H1 (cell line): Measurements from ENCODE around the gene KCNT1. TPM values are rescaled to one million over a fixed set of nuclear protein-coding genes. Genes with fewer than 3 reads are reported as not detected.

ENCODE experiments used
- CTCF ChIA-PET: fragments of 300-600 bp; sonication (Branson Sonifier 250); formaldehyde crosslinking; loops from one replicate; lab custom pipeline; 2021; ENCODE audit not compliant: partially characterized antibody; lab: Charles Lee
- POLR2A ChIA-PET: fragments of 300-600 bp; sonication (Branson Sonifier 250); formaldehyde crosslinking; loops from one replicate; lab custom pipeline; 2021; ENCODE audit warnings: inconsistent platforms; ENCODE audit not compliant: partially characterized antibody; lab: Charles Lee
- DNase-seq, 2 experiments: peaks; one replicate each; pipeline versions ENCODE4 v3.0.0 to v3.0.0-alpha.2; 2010 to 2022; ENCODE audit warnings: low spot score in 2 of 2, low read depth in 1 of 2, mixed read lengths in 1 of 2
- FAIRE-seq: peaks from 2 replicates; lab custom pipeline; 2011; peaks lifted over from hg19 to GRCh38; lab: Jason Lieb, UNC
- H2AFZ ChIP-seq: 2 replicates; pipeline ENCODE4 v1.8.1; 2012; ENCODE audit warnings: low read length, inconsistent platforms
- H2AK5ac ChIP-seq: 2 replicates; pipeline ENCODE4 v1.6.1; 2013; ENCODE audit warnings: low read depth, low read length
- H2BK120ac ChIP-seq: replicated peaks from 2 replicates; pipeline ENCODE3; 2013; ENCODE audit warnings: low read depth, low read length, inconsistent platforms
- H2BK12ac ChIP-seq: 2 replicates; pipeline ENCODE4 v1.6.1; 2013; ENCODE audit warnings: low read depth, low read length
- H2BK15ac ChIP-seq: 2 replicates; pipeline ENCODE4 v1.6.1; 2013; ENCODE audit warnings: low read length
- H2BK20ac ChIP-seq: 2 replicates; pipeline ENCODE4 v1.6.1; 2013; ENCODE audit warnings: low read length
- H2BK5ac ChIP-seq: 2 replicates; pipeline ENCODE4 v1.6.1; 2013; ENCODE audit warnings: low read depth, low read length
- H3K14ac ChIP-seq: 2 replicates; pipeline ENCODE4 v1.6.1; 2013; ENCODE audit warnings: inconsistent platforms; ENCODE audit not compliant: insufficient read length
- H3K18ac ChIP-seq: 2 replicates; pipeline ENCODE4 v1.6.1; 2013; ENCODE audit warnings: low read length; ENCODE audit errors: extremely low read depth
- H3K23ac ChIP-seq: 2 replicates; pipeline ENCODE4 v1.6.1; 2013; ENCODE audit warnings: inconsistent platforms; ENCODE audit not compliant: insufficient read length
- H3K23me2 ChIP-seq: 2 replicates; pipeline ENCODE4 v1.6.1; 2013; ENCODE audit warnings: low read depth, low read length
- H3K27ac ChIP-seq: 2 replicates; pipeline ENCODE4 v1.6.1; 2011; ENCODE audit warnings: low read depth, low read length, inconsistent platforms
- H3K27me3 ChIP-seq, 4 experiments: replicated peaks in 1 of 4; 1 replicate in 1 of 4; 2 replicates in 3 of 4; pipeline versions ENCODE4 v1.6.1 to v1.8.1; 2011 to 2013; ENCODE audit warnings: low read length in 3 of 4, mild to moderate bottlenecking in 3 of 4, inconsistent platforms in 2 of 4, mixed read lengths in 2 of 4, moderate library complexity in 1 of 4; ENCODE audit not compliant: control insufficient read depth in 3 of 4, insufficient read depth in 3 of 4; ENCODE audit errors: extremely low read depth in 1 of 4
- H3K36me3 ChIP-seq, 4 experiments: 2 replicates each; pipeline versions ENCODE4 v1.6.1 to v1.8.1; 2011 to 2013; ENCODE audit warnings: mild to moderate bottlenecking in 4 of 4, low read length in 3 of 4, moderate library complexity in 2 of 4, control low read depth in 1 of 4, inconsistent platforms in 1 of 4; ENCODE audit not compliant: insufficient read depth in 4 of 4, control insufficient read depth in 2 of 4
- H3K4ac ChIP-seq: replicated peaks from 2 replicates; pipeline ENCODE3; 2013; ENCODE audit warnings: low read length, low read depth, mixed read lengths, inconsistent platforms; ENCODE audit not compliant: insufficient read length
- H3K4me1 ChIP-seq, 4 experiments: replicated peaks in 1 of 4; 1 replicate in 1 of 4; 2 replicates in 3 of 4; pipeline versions ENCODE4 v1.6.1 to v1.8.1; 2011 to 2013; ENCODE audit warnings: low read length in 3 of 4, inconsistent platforms in 2 of 4, mixed read lengths in 1 of 4; ENCODE audit not compliant: insufficient read depth in 4 of 4, control insufficient read depth in 3 of 4
- H3K4me2 ChIP-seq, 2 experiments: 2 replicates each; pipeline versions ENCODE4 v1.6.1 to v1.8.1; 2011 to 2013; ENCODE audit warnings: low read depth in 2 of 2, low read length in 2 of 2, control low read depth in 1 of 2, inconsistent platforms in 1 of 2, mild to moderate bottlenecking in 1 of 2; ENCODE audit not compliant: insufficient read depth in 1 of 2
- H3K4me3 ChIP-seq, 4 experiments: fragments of 200-600, 300-600 bp in 1 of 4; sonication (generic), shearing (Covaris generic), sonication (Bioruptor Twin) in 1 of 4; 2 replicates each; pipeline versions ENCODE4 v1.5.1 to v1.8.1; 2011 to 2016; ENCODE audit warnings: low read length in 4 of 4, low read depth in 3 of 4, control low read depth in 2 of 4, inconsistent platforms in 2 of 4, mild to moderate bottlenecking in 2 of 4, mixed read lengths in 1 of 4, moderate library complexity in 1 of 4; ENCODE audit not compliant: insufficient read depth in 2 of 4; ENCODE audit errors: extremely low read depth in 1 of 4
- H3K56ac ChIP-seq: replicated peaks from 2 replicates; pipeline ENCODE3; 2013; ENCODE audit warnings: low read depth, mild to moderate bottlenecking, mixed read lengths, low read length, inconsistent platforms; ENCODE audit not compliant: insufficient read length
- H3K79me1 ChIP-seq: 2 replicates; pipeline ENCODE4 v1.6.1; 2013; ENCODE audit warnings: low read depth, low read length, control low read depth
- H3K79me2 ChIP-seq, 2 experiments: 2 replicates each; pipeline versions ENCODE4 v1.6.1 to v1.8.1; 2012 to 2013; ENCODE audit warnings: low read length in 2 of 2, mild to moderate bottlenecking in 2 of 2, inconsistent platforms in 1 of 2; ENCODE audit not compliant: insufficient read depth in 2 of 2, control insufficient read depth in 1 of 2
- H3K9ac ChIP-seq, 4 experiments: replicated peaks in 1 of 4; 1 replicate in 1 of 4; 2 replicates in 3 of 4; pipeline versions ENCODE4 v1.6.1 to v1.8.1; 2011 to 2013; ENCODE audit warnings: low read depth in 3 of 4, low read length in 3 of 4, control low read depth in 2 of 4, mild to moderate bottlenecking in 2 of 4, moderate library complexity in 2 of 4, inconsistent platforms in 1 of 4; ENCODE audit errors: extremely low read depth in 1 of 4
- H3K9me3 ChIP-seq, 2 experiments: 2 replicates each; pipeline versions ENCODE4 v1.6.1 to v1.8.1; 2012 to 2013; ENCODE audit warnings: mild to moderate bottlenecking in 2 of 2, moderate library complexity in 2 of 2, control low read depth in 1 of 2, inconsistent platforms in 1 of 2, low read depth in 1 of 2, low read length in 1 of 2, mixed read lengths in 1 of 2; ENCODE audit not compliant: insufficient read depth in 2 of 2
- H4K20me1 ChIP-seq, 2 experiments: replicated peaks in 1 of 2; 2 replicates each; pipeline versions ENCODE3 to v1.8.1; 2011 to 2013; ENCODE audit warnings: inconsistent platforms in 2 of 2, low read length in 2 of 2, mild to moderate bottlenecking in 1 of 2; ENCODE audit not compliant: insufficient read depth in 2 of 2, control insufficient read depth in 1 of 2
- H4K5ac ChIP-seq: 2 replicates; pipeline ENCODE4 v1.6.1; 2013; ENCODE audit warnings: low read length, low read depth, mixed read lengths, inconsistent platforms; ENCODE audit not compliant: insufficient read length
- H4K8ac ChIP-seq: 2 replicates; pipeline ENCODE4 v1.8.0; 2013; ENCODE audit warnings: mild to moderate bottlenecking, moderate library complexity, low read length, inconsistent platforms; ENCODE audit not compliant: insufficient read depth; ENCODE audit errors: extremely low read depth
- H4K91ac ChIP-seq: replicated peaks from 2 replicates; pipeline ENCODE3; 2013; ENCODE audit warnings: low read length, mixed read lengths, inconsistent platforms; ENCODE audit not compliant: insufficient read length
- BACH1 ChIP-seq: IDR thresholded peaks from 2 replicates; pipeline ENCODE4 v1.6.1; 2012; ENCODE audit warnings: low read length, improper control_type of control experiment
- EP300 ChIP-seq, 2 experiments: IDR thresholded peaks; 1 replicate in 1 of 2; 2 replicates in 1 of 2; pipeline ENCODE4 v1.6.1; 2011 to 2012; ENCODE audit warnings: low read depth in 2 of 2, low read length in 2 of 2, mild to moderate bottlenecking in 2 of 2, borderline replicate concordance in 1 of 2, inconsistent platforms in 1 of 2, moderate library complexity in 1 of 2
- SIN3A ChIP-seq, 2 experiments: IDR thresholded peaks in 1 of 2; conservative IDR thresholded peaks in 1 of 2; 2 replicates each; pipeline ENCODE4 v1.6.1; 2011 to 2012; ENCODE audit warnings: low read length in 2 of 2, improper control_type of control experiment in 1 of 2, low read depth in 1 of 2, mild to moderate bottlenecking in 1 of 2
- TAF7 ChIP-seq: optimal IDR thresholded peaks from 2 replicates; pipeline ENCODE3; 2011; ENCODE audit warnings: low read depth, mild to moderate bottlenecking, inconsistent platforms, low read length, moderate library complexity, borderline replicate concordance
- YY1 ChIP-seq: IDR thresholded peaks from 2 replicates; pipeline ENCODE4 v1.6.1; 2011; ENCODE audit warnings: low read depth, mild to moderate bottlenecking, low read length
- WGBS, 2 experiments: shearing (Covaris generic) in 1 of 2; methylation state at CpG; one replicate each; pipeline versions ENCODE4 v1.1.6 to v1.1.7; 2013 to 2015; ENCODE audit warnings: low lambda C conversion rate in 2 of 2, mixed read lengths in 2 of 2, inconsistent platforms in 1 of 2, low coverage in 1 of 2, missing lambda C conversion rate in 1 of 2; ENCODE audit not compliant: insufficient replicate concordance in 2 of 2, insufficient coverage in 1 of 2, insufficient read length in 1 of 2; ENCODE audit errors: extremely low coverage in 1 of 2, missing lambda C conversion rate in 1 of 2; 5-methylcytosine and 5-hydroxymethylcytosine counted together
- polyA plus RNA-seq, 7 experiments: library from polyadenylated mRNA; depleted of rRNA in 3 of 7; stranded (reverse) in 5 of 7; unstranded in 2 of 7; fragments of >200 nt in 5 of 7; fragments of 200-250 nt in 2 of 7; gene quantifications; 1 replicate in 5 of 7; 2 replicates in 1 of 7; 4 replicates in 1 of 7; pipeline versions ENCODE4 v1.2.1 to v1.2.3, GENCODE V29; 2011 to 2013; ENCODE audit warnings: missing spikeins in 2 of 7, mixed read lengths in 2 of 7
- total RNA-seq: library from RNA; stranded (reverse); fragmentation: NEBNext Ultra II Directional; extraction: Animal tissue kit (Norgen Biotek cat#: 25700); gene quantifications from 2 replicates; pipeline ENCODE4 v1.2.1, GENCODE V29; 2021

KCNT1 gene
- total and polyA plus RNA-seq, 2 of the 8 experiments (the other 6 are each of a cell fraction or from before 2014, with no cell fraction given) = 0.13 to 0.20 TPM

DNA sequence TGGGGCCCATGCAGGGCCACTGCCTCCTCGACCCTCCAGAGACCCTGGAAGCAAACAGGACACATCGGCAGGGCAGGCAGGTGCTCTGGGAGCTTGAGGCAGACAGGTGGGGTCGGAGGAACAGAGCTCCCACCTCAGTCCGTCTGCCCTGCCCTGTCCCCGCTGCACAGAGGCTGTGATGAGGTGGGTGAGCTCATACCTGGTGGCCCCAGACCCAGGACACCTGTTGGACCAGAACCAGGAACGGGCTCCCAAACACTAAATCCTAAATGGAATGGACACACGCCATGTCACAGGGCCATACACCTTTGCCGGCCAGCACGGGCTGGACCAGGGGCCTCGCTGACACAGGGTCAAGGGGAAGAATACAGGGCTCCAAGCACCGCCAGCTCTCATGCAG, 8.2 kb upstream of the KCNT1 start:
- CTCF ChIA-PET = interaction anchor here (0.9 to 6.6 kb wide), 11 partner anchors 9 to 95 kb away, joined by 3 to 32 read pairs (median 3); partner anchors contain the start of gene KCNT1

More for the DNA sequence above, 8.2 kb upstream of the KCNT1 start:
- no peaks in the 10 kb centered on the region for H3K79me1 ChIP-seq
- H4K5ac ChIP-seq = no peak overlapping the region
- no peaks in the 10 kb centered on the region; a peak in 1 of 7 replicates for H3K27me3 ChIP-seq
- FAIRE-seq (no peak), DNase-seq (no peak)
- no peak for TF ChIP-seq EP300 (IDR thresholded peaks at IDR 0.05; ENCODE audit: borderline replicate concordance in 1 of 2, low read depth in 2 of 2, low read length in 2 of 2)
- TF ChIP-seq BACH1 = no peak
- TF ChIP-seq TAF7 = no peak
- TF ChIP-seq SIN3A (conservative IDR thresholded peaks at IDR 0.05 in 1 of 2, IDR thresholded peaks at IDR 0.05 in 1 of 2; ENCODE audit: low read depth in 1 of 2, low read length in 2 of 2) = no peak
- no peak for TF ChIP-seq YY1
- H3K23ac ChIP-seq = no peak overlapping the region
- no peak overlapping the region for H3K56ac ChIP-seq
- no peak overlapping the region for H3K4ac ChIP-seq
- H2BK20ac ChIP-seq = no peak overlapping the region
- H3K36me3 ChIP-seq = no peaks in the 10 kb centered on the region
- H4K91ac ChIP-seq = peak overlapping the region; percentile 27
- no peak overlapping the region for H3K9ac ChIP-seq
- no peak overlapping the region for H2BK5ac ChIP-seq
- H3K14ac ChIP-seq = no peak overlapping the region
- H2BK15ac ChIP-seq = no peak overlapping the region
- H4K8ac ChIP-seq = no peak overlapping the region; the same call in 1 of the 2 replicates
- H3K9me3 ChIP-seq = no peaks in the 10 kb centered on the region
- no peak overlapping the region for H3K27ac ChIP-seq
- no peak overlapping the region for H2BK120ac ChIP-seq
- WGBS, 2 experiments = 87% methylated on average over 11 of the region's 11 CpGs; no CpG with 5 or more reads in 1 of the 2 experiments
- no peak overlapping the region for H2BK12ac ChIP-seq
- H3K4me2 ChIP-seq = no peak overlapping the region
- H3K18ac ChIP-seq = no peak overlapping the region
- POLR2A ChIA-PET = interaction anchor here (0.7 to 1.7 kb wide), 3 partner anchors 11 to 21 kb away, joined by 3 read pairs; no protein-coding TSS in a partner anchor
- H2AK5ac ChIP-seq = no peak overlapping the region
- H3K4me3 ChIP-seq = no peak overlapping the region
- H3K4me1 ChIP-seq = peaks cover 0 to 8% (median 0%) of the 10 kb centered on the region in 4 experiments; a peak in 2 of 7 replicates
- H2AFZ ChIP-seq = no peak overlapping the region
- H3K79me2 ChIP-seq = no peaks in the 10 kb centered on the region
- no peaks in the 10 kb centered on the region for H3K23me2 ChIP-seq
- H4K20me1 ChIP-seq = peaks cover 0 to 7% of the 10 kb centered on the region in 2 experiments
